GM12892 (cell line): ENCODE results near the gene C9orf78.

Experiments
- POLR2A ChIP-seq: IDR thresholded peaks from 2 replicates; pipeline ENCODE4 v1.6.1; 2011; ENCODE audit warnings: low read depth, low read length, control low read depth
- POLR2AphosphoS5 ChIP-seq: IDR thresholded peaks from 2 replicates; pipeline ENCODE4 v1.6.1; 2011; ENCODE audit warnings: low read depth, low read length, control low read depth

GRCh38 chr9:129781981-129782380 is 53.1 kb downstream of the C9orf78 start:
- TF ChIP-seq POLR2A (no peak), POLR2AphosphoS5 (no peak)
